ENCODE measurements around the gene PDZD8.
"Not testable (repeated sequence)": the region's sequence is repeated elsewhere in the genome, so short reads cannot be mapped to it uniquely, and the experiment has no call there.

The PDZD8 gene

GRCh38 chr10:117346574-117346973, 28.7 kb downstream of the PDZD8 start:
- no peak for DNase-seq

- no peak for DNase-seq
Measured at GRCh38 chr10:117345143-117345542, 30.1 kb downstream of the PDZD8 start.

GRCh38 chr10:117342641-117343040, 32.6 kb downstream of the PDZD8 start:
- no peak for DNase-seq

- no peak for DNase-seq
Measured at GRCh38 chr10:117341061-117341460, 34.2 kb downstream of the PDZD8 start.

GRCh38 chr10:117339979-117340378, 35.3 kb downstream of the PDZD8 start:
- no peak for DNase-seq

- DNase-seq: no peak
Measured at GRCh38 chr10:117339578-117339977, 35.7 kb downstream of the PDZD8 start.

- DNase-seq: no peak
Measured at GRCh38 chr10:117334926-117335325, 40.3 kb downstream of the PDZD8 start.

- DNase-seq: no peak
Measured at GRCh38 chr10:117334066-117334465, 41.2 kb downstream of the PDZD8 start.

- no peak for DNase-seq
Measured at GRCh38 chr10:117327262-117327661, 48.0 kb downstream of the PDZD8 start.

GRCh38 chr10:117324367-117324766, 50.9 kb downstream of the PDZD8 start:
- no peak for DNase-seq

- DNase-seq: no peak
Measured at GRCh38 chr10:117322260-117322659, 53.0 kb downstream of the PDZD8 start.

- no peak for DNase-seq
Measured at GRCh38 chr10:117320050-117320665, 55.1 kb downstream of the PDZD8 start.

GRCh38 chr10:117318909-117319308, 56.3 kb downstream of the PDZD8 start:
- no peak for DNase-seq

GRCh38 chr10:117316701-117317100, 58.5 kb downstream of the PDZD8 start:
- no peak for DNase-seq

- DNase-seq: no peak
Measured at GRCh38 chr10:117313641-117314040, 61.6 kb downstream of the PDZD8 start.

- no peak for DNase-seq
Measured at GRCh38 chr10:117312430-117312829, 62.8 kb downstream of the PDZD8 start.

- DNase-seq: no peak
Measured at GRCh38 chr10:117311261-117311660, 64.0 kb downstream of the PDZD8 start.

GRCh38 chr10:117306674-117307073, 68.6 kb downstream of the PDZD8 start:
- no peak for DNase-seq

- not testable (repeated sequence) for DNase-seq
Measured at GRCh38 chr10:117303451-117303850, 71.8 kb downstream of the PDZD8 start.

GRCh38 chr10:117300671-117301070, 74.6 kb downstream of the PDZD8 start:
- DNase-seq: no peak

- DNase-seq: no peak
Measured at GRCh38 chr10:117299435-117299834, 75.8 kb downstream of the PDZD8 start.

- no peak for DNase-seq
Measured at GRCh38 chr10:117298219-117298618, 77.0 kb downstream of the PDZD8 start.

- DNase-seq: no peak
Measured at GRCh38 chr10:117294735-117295134, 80.5 kb downstream of the PDZD8 start.

- DNase-seq: no peak
Measured at GRCh38 chr10:117294039-117294645, 81.1 kb downstream of the PDZD8 start.

- not testable (repeated sequence) for DNase-seq
Measured at GRCh38 chr10:117290872-117291271, 84.4 kb downstream of the PDZD8 start.

Data from activated T-cell treated with anti-CD3 and anti-CD28 coated beads for 4 hours (primary cell).